ENCODE data around the gene PPEF2.
"Not testable (repeated sequence)": the region's sequence is repeated elsewhere in the genome, so short reads cannot be mapped to it uniquely, and the experiment has no call there.

PPEF2 gene

DNA sequence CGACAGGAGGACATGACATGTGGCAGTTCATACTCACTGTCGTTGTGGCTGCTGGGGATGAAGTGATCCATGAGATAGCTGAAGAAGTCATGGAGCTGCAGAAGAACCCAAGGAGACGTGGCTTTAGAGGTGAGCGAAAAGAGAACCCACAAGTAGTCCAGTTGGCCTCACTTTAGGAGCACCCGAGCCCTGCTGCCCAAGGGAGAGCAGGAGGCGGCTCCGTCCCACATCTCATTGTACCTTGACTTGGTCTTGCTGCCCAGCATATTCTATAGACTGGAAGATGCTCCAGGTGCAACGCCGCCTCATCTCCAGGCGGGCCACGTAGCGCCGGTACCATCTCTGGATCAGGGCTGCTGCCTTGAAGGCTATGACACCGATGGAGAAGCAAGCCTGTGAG is 10.6 kb downstream of the PPEF2 start:
- DNase-seq: no peak

DNA sequence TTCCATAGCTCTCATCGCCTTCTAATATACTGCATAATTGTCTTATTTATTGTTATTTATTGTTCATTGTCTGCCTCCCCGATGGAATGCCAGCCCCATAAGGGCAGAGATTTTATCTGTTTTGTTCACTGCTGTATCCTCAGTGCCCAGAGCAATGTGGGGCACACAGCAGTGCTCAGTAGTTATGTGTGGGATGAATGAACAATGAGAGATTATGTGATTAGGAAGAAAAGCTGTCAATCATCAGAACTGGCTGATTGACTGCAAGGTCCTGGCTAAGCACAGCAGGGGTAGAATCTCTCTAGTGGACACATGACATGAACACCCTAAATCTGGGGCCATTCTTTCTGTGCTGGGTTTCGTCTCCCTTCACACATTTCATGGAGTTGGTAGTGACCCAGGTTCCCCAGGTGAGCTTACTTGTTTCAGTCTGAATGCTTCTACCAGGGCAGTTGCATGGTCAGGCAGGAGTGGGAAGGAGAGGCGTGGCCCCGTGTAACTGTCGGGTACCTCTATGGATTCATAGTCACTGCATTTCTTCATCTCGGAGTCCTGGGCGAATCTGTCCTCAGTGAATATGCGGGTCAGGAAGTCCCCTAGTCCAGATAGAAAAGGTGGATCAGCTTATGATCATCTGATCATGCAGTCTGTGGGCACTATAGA is 12.6 kb downstream of the PPEF2 start:
- DNase-seq: no peak

DNA sequence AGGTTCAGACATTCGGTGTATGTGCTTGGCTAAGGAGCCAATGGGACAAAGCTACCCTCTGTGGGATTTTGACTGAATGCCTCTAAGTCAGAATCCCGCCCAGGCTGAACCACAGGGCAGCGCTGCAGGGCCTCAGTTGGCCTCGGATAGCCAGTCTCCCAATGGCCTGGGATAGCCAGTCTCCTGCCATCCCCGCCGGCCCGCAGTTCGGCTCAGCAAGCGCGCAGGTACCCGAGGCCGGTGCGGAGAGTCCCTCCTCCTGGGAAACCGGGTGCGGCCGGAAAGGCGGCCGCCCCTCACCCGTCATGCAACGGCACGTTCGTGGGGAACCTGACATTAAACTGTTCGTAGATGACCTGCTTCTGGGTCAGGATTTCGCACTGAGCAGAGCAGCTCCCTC is 16.1 kb downstream of the PPEF2 start:
- no peak for DNase-seq

DNA sequence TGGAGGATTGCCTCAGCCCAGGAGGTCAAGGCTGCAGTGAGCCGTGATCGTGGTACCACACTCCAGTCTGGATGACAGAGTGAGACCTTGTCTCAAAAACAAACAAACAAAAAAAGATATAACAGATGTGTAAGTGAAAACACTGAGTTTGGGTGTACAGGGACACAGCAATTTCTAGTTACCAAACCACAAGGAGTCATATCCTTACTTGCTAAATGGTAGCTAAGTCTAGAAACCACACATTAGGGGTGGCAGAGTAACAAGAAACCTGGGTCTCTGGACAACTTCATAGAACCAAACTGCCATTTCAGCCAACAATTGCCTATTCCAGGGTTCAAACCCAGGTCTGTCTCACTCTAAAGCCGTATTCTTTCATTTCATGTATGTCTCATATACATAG is 20.8 kb downstream of the PPEF2 start:
- DNase-seq: no peak

DNA sequence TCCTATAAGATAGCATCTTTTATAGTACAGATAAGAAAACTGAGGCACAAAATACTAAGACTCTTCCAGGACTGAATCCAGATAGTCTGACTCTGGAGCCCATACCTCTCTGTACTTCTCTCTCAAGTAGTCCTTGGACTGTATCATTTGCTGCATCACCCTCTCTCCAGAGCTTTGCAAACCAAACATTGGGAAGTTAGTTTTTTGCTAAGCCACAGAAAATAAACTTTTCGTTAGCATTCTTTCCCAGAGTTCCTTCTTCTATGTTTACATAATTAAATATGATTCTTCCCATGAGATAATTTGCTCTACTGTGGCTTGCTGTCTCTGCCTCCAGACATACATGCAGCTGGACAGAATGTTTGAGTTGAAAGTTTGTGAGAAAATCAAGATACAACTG is 22.0 kb downstream of the PPEF2 start:
- no peak for DNase-seq

DNA sequence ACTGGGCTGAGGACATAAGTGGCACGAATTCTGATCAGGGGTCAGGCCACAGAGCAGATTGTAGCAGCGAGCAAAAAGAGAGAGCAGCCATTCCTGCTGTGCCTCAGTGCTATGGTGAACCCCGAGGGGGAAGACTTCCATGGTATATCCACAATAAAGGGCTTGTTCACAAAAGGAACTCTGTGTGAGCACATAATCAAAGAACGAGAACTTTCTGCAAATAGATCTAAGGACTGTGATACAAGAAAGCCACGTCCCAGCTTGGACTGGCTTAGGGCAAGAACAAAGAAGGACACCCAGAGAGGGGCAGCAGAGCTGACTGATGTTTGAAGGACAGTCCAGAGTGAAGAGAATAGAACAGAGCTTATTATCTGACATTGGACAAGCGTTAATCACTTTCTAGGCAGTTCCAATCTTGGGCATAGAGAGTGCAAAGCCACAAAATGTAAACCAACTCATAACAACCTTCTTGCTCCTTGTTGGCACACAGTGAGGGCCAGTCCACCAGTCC is 24.0 kb downstream of the PPEF2 start:
- no peak for DNase-seq

DNA sequence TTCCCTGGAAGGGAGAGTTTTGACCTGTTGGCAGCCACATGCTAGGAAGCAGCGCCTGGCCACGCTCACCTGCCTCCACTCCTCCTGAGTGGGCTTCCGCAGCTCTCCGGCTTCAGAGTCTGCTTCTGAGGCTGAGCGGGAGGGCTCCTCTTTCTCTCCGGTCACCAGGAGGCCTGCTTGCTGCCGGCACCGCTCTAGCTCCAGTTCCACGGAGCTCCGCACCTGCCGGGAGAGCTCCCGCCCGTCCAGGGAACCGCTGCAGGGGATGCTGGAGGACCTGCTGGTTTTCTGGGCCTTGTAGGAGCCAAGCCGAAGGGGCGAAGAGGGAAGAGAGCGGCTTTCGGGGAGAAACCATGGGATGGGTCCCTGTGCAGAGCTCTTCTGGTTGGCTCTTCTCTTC is 26.0 kb downstream of the PPEF2 start:
- DNase-seq: no peak

DNA sequence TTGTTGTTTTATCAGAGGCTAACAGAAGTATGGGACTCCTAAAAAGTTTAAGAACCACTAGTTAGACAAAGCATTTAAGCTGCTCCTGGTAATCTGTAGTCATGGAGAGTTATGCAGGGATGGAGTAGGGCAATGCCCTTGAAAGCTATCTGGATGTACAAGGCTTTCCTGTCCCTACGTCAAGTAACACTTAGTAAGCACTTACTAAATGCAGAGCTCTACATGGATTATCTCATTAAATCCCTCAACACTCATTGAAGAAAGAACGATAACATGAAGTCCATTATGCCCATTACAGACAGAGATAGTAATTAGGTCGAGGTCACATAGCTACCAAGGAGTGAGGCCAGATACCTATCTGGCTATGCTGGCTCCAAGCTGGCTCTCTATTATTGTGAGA is 33.2 kb downstream of the PPEF2 start:
- no peak for DNase-seq

DNA sequence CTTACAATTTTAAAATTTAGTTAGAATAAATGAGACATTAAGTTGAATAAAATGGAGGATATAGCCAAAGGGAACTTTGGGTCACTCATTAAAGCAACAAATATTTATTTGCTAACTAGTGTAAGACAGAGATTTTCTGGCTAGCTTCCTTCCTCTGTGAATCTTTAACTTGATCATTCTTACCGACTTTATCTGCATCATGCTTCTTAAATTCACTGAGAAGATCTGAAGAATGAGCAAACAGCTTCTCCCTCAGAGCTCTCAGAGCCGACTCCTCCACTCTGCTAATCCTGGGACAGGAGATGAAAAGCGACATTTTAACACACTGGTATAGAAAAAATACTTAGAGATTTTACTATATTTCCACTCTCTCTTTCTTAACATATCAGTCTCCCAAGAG is 35.1 kb downstream of the PPEF2 start:
- DNase-seq: no peak

DNA sequence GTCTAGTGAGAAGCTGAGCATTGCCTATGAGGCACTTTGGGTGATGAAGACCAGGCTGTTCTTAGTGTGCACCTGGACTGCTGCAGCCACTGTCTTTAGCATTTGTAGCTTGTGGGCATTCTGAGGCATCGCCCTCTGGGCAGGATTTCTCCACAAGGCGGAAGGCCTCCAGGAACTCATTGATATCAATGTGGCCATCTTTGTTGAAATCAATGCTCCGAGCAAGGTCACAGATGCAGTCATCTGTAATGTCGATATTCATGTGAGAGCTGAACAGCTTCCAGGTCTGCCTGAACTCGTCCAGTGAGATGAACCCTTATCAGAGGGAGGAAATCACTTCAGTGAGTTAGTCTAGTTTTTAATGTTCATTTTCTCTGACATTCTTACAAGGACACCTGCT is 41.6 kb downstream of the PPEF2 start:
- DNase-seq: no peak

DNA sequence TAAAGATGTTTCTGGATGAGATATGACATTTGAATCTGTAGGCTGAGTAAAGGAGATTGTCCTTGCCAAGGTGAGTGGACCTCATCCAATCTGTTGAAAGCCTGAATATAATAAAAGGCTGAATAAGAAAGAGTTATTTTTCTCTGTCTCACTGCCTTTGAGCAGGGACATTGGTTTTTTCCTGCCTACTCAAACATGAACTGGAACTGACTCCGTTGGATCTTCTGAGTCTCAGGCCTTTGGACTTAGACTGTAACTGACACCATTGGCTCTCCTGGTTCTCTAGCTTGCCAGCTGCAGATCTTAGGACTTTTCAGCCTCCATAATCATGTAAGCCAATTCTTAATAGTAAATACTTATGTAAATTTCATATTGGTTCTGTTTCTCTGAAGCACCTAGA is 43.5 kb downstream of the PPEF2 start:
- DNase-seq: no peak

DNA sequence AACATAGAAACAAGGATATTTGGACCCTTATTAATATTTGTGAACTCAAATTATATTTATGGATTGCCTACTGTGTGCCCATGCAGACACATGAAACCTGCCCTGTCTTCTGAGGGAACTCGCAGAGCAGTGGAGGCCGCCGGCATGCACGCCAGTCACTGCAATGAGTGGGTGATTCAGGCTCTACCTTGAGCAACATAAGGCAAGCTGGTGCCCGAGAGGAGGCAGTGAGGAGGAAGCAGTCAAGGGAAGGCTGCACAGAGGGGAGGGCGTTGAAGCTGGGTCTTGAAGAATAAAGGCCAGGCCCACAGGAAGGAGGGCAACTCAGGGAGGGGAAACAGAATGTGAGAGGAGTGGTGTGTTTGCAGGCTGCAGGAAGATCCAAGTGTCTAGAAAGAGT is 52.8 kb downstream of the PPEF2 start:
- DNase-seq: no peak

DNA sequence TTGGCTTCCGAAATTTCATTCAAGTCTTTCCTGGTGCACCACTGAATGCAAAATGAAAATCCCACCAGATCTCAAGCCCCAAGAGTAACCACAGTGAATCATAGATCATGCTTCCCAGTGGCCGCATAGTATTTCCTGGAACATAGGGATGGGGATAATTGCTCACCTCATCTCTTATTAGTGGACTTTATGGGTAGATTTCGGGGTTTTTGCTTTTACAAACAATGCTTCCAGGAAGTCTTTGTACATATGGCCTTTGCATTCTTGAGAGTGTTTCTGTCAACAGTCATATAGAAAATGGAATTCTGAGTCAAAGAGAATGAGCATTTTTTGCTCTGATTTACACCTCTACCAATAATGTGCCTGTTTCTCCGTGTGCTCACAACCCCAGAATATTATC is 53.4 kb downstream of the PPEF2 start:
- no peak for DNase-seq

DNA sequence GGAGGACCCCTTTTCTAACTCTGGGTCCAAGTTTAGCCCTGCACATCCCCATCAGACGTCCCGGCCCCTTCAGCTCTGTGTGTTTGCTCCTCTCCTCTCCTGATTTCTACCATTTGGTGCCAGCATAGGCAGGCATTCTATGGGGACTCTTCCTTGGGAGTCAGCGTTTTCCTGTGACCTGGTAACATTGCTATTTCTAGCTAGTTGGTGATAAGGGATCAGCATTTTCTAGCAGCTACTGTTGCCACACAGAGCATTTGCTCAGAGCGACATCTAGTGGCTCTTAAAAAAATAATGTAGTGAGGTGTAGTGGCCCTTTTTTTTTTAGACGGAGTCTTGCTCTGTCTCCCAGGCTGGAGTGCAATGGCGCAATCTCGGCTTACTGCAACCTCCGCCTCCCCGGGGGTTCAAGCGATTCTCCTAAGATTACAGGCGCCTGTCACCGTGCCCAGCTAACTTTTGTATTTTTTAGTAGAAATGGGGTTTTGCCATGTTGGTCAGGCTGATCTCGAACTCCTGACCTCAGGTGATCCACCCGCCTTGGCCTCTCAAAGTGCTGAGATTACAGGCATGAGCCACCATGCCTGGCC is 54.0 kb downstream of the PPEF2 start:
- not testable (repeated sequence) for DNase-seq

DNA sequence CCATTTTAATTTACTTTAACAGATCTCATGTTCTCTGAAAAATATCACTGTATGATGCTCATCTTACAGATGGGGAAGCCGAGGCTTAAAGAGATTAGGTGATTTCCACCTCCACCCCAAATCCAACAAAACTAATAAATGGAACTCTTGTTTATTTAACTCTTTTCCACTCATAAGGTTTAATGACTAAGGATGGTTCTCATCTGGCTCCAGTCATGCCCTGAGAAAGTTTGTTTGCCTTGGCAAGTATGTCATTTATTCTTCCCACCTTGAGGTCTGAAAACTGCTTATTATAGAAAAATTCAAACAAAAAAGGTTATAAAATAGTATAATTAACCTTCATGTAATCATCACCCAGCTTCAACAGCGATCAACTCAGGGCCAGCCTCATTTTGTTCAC is 56.3 kb downstream of the PPEF2 start:
- no peak for DNase-seq

DNA sequence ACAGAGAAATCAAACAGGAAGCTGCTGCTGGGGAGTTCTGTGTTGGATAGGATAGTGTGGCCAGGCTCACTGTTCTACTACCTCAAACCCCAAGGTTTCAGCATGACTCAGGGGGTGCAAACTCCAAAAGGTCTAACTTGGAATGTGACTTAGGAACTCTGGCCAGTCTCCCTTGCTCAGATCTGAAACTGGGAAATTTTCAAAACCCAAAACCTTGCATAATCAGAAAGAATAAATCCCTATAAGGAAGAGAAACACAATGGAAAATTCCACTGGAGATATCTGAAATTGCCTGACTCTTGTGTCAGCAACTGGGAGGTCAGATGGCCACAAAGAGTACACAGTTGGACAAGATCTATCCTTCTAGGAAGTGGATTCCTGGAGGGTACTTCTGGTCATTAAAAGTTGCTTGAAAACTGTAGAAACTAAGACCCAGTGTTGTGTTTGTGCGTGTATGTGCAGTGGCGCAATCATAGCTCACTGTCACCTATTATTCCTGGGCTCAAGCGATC is 58.0 kb downstream of the PPEF2 start:
- no peak for DNase-seq

DNA sequence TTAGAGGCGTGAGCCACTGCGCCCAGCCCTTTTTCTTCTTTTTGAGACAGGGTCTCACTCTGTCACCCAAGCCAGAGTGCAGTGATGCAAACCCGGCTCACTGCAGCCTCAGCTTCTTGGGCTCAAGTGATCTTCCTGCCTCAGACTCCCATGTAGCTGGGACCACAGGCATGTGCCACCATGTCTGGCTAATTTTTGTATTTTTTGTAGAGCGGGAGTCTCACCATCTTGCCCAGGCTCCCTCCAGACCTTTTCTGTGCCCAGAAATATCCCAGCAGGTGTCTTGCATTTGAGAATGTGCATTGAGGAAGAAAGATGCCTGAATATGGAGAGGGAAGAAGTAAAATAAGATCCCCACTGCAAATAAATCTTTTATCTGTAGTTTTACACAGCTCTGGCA is 58.7 kb downstream of the PPEF2 start:
- no peak for DNase-seq

DNA sequence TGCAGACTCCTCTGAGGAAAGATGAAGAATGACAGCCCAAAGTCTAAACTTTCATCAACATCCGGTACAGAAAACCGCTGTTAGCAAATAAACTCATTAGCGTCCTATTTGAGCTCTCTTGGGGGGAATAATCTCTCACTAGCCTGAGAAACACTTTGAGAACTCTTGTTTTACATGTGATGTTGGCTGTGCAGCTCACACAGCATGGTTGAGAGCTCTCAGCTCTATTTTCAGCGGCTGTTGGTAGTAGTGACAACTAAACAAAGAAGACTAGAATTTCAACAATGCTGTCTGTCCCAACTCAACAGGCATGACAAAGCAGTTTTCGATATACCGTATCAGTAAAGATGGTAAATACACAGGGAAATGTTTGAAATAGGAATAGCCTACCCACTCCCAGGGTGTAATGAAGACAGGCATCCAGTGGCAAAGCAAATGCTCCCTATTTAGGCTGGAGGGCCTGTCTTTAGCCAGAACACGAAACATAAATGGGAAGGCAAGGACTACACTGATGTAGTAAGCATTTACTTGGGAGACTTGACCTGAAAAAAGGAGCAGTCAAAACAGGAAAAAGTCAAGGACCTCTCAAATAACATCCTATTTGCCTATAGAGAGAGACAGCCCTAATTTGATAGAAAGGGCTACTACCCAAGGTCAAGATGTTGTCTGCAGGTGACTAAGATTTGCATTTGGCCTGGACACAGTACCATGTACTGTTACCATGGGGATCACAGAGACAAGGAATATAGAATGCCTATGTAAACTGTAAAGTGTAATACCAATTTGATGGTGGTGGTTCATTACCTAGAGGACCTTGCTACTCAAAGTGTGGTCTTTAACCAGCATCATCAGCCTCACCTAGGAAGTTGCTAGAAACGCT is 60.4 kb downstream of the PPEF2 start:
- no peak for DNase-seq

DNA sequence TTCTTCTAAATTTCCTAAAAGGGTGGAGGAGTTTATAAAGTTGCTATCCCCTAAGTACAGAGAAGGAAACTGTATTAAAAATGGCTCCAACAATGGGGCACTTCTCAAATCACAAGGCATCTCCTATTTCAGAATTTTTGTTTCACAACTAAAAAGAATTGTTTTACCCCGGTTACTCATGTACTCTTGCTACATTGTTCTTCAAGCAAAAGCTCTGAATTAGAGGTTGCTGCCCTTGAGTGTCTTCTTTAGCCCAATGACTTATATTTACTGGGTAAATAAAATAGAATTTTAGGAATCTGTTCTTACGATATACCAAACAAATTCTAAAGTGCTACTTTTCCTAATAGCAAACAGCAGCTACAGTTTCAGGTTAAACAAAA is 67.5 kb downstream of the PPEF2 start:
- DNase-seq: no peak

DNA sequence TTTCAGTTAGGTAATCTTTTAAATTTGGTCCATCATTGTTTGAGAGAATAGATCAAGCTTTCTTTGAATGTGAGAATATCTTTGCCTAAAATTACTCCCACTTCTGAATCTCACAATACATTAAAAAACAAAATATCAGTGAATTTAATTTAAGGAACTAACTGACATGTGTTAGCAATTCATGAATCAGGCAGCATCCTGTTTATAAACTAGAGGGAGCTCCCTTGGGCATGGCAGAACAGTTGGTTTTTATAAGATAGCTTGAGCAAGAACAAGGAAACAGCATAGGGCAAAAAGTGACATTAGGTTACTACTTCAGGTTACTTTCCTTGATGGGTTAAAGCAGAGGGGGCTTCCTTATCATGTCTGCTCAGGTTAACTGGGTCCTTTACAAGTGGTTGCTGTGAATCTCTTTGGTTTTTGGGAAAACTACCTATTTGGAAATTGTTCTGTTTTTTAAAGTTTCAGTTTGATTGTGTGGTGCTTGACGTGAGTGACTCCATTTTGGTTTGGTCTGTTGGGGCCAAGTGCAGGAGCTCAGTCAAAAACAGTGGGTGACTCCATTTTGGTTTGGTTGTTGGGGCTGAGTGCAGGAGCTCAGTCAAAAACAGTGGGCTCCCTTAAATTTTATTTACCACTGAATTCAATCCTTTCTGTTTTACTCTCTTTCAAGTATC is 68.0 kb downstream of the PPEF2 start:
- DNase-seq: no peak

DNA sequence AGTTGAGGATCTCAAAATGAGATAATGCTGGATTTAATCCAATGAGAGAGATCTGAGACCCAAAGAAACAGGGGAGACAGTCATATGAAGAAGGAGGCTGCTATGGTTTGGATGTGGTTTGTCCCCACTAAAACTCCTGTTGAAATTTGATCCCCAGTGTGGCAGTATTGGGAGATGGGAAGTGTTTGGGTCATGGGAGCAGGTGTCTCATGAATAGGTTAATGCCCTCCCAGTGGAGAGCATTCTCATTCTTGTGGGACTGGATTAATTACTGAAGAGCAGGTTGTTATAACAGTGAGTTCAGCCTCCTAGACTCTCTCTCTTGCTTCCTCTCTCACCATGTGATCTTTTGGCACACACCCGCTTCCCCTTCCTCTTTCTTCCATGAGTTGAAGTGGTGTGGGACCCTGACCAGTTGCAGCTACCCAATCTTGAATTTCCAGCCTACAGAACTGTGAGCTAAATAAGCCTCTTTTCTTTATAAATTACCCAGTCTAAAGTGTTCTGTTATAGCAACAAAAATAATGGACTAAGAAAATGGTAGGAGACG is 70.3 kb downstream of the PPEF2 start:
- no peak for DNase-seq

DNA sequence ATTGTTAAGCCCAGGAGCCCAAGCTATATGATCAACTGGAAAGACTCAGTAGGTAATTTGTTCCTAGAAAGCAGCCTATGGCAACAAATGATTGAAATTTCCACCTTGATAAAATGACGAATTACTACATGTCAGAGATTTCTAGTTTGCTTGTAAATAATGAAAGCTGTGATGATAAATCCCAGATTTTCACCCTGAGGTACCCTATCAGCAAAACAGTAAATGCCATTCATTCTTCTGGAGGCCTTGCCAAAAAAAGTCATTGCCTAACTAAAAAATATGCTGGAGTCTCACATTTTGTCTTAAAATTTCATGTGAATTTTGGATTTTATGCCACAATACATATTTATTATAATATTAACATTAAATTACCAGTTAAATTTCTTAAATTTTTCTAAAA is 71.3 kb downstream of the PPEF2 start:
- no peak for DNase-seq

DNA sequence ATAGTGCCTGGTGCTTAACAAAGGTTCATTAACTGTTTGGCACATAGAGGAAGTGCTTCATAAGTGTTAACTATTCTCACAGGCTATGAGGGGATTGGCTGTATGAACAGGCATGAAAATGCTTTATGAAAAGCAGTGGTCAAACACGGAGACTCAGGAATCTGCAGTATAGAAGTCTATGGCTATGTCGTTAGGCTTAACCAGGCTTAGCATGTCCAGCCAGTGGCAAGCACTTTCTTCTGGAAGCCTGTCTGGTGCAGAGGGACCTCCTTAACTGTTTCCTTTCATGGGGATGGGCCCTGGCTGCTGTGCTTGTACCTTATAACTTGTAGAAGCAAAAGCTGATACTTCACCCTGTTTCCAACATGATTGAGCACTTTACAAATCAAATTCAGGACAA is 78.4 kb downstream of the PPEF2 start:
- no peak for DNase-seq
